H1 (cell line): Measurements from ENCODE around the gene CELSR1. TPM values are rescaled to one million over a fixed set of nuclear protein-coding genes. Genes with fewer than 3 reads are reported as not detected.

Source experiments
- CTCF ChIA-PET: fragments of 300-600 bp; sonication (Branson Sonifier 250); formaldehyde crosslinking; loops from one replicate; lab custom pipeline; 2021; ENCODE audit not compliant: partially characterized antibody; lab: Charles Lee
- POLR2A ChIA-PET: fragments of 300-600 bp; sonication (Branson Sonifier 250); formaldehyde crosslinking; loops from one replicate; lab custom pipeline; 2021; ENCODE audit warnings: inconsistent platforms; ENCODE audit not compliant: partially characterized antibody; lab: Charles Lee
- DNase-seq, 2 experiments: peaks; one replicate each; pipeline versions ENCODE4 v3.0.0 to v3.0.0-alpha.2; 2010 to 2022; ENCODE audit warnings: low spot score in 2 of 2, low read depth in 1 of 2, mixed read lengths in 1 of 2
- FAIRE-seq: peaks from 2 replicates; lab custom pipeline; 2011; peaks lifted over from hg19 to GRCh38; lab: Jason Lieb, UNC
- H2AFZ ChIP-seq: 2 replicates; pipeline ENCODE4 v1.8.1; 2012; ENCODE audit warnings: low read length, inconsistent platforms
- H2AK5ac ChIP-seq: 2 replicates; pipeline ENCODE4 v1.6.1; 2013; ENCODE audit warnings: low read depth, low read length
- H2BK120ac ChIP-seq: replicated peaks from 2 replicates; pipeline ENCODE3; 2013; ENCODE audit warnings: low read depth, low read length, inconsistent platforms
- H2BK12ac ChIP-seq: 2 replicates; pipeline ENCODE4 v1.6.1; 2013; ENCODE audit warnings: low read depth, low read length
- H2BK15ac ChIP-seq: 2 replicates; pipeline ENCODE4 v1.6.1; 2013; ENCODE audit warnings: low read length
- H2BK20ac ChIP-seq: 2 replicates; pipeline ENCODE4 v1.6.1; 2013; ENCODE audit warnings: low read length
- H2BK5ac ChIP-seq: 2 replicates; pipeline ENCODE4 v1.6.1; 2013; ENCODE audit warnings: low read depth, low read length
- H3K14ac ChIP-seq: 2 replicates; pipeline ENCODE4 v1.6.1; 2013; ENCODE audit warnings: inconsistent platforms; ENCODE audit not compliant: insufficient read length
- H3K18ac ChIP-seq: 2 replicates; pipeline ENCODE4 v1.6.1; 2013; ENCODE audit warnings: low read length; ENCODE audit errors: extremely low read depth
- H3K23ac ChIP-seq: 2 replicates; pipeline ENCODE4 v1.6.1; 2013; ENCODE audit warnings: inconsistent platforms; ENCODE audit not compliant: insufficient read length
- H3K23me2 ChIP-seq: 2 replicates; pipeline ENCODE4 v1.6.1; 2013; ENCODE audit warnings: low read depth, low read length
- H3K27ac ChIP-seq: 2 replicates; pipeline ENCODE4 v1.6.1; 2011; ENCODE audit warnings: low read depth, low read length, inconsistent platforms
- H3K27me3 ChIP-seq, 4 experiments: replicated peaks in 1 of 4; 1 replicate in 1 of 4; 2 replicates in 3 of 4; pipeline versions ENCODE4 v1.6.1 to v1.8.1; 2011 to 2013; ENCODE audit warnings: low read length in 3 of 4, mild to moderate bottlenecking in 3 of 4, inconsistent platforms in 2 of 4, mixed read lengths in 2 of 4, moderate library complexity in 1 of 4; ENCODE audit not compliant: control insufficient read depth in 3 of 4, insufficient read depth in 3 of 4; ENCODE audit errors: extremely low read depth in 1 of 4
- H3K36me3 ChIP-seq, 4 experiments: 2 replicates each; pipeline versions ENCODE4 v1.6.1 to v1.8.1; 2011 to 2013; ENCODE audit warnings: mild to moderate bottlenecking in 4 of 4, low read length in 3 of 4, moderate library complexity in 2 of 4, control low read depth in 1 of 4, inconsistent platforms in 1 of 4; ENCODE audit not compliant: insufficient read depth in 4 of 4, control insufficient read depth in 2 of 4
- H3K4ac ChIP-seq: replicated peaks from 2 replicates; pipeline ENCODE3; 2013; ENCODE audit warnings: low read length, low read depth, mixed read lengths, inconsistent platforms; ENCODE audit not compliant: insufficient read length
- H3K4me1 ChIP-seq, 4 experiments: replicated peaks in 1 of 4; 1 replicate in 1 of 4; 2 replicates in 3 of 4; pipeline versions ENCODE4 v1.6.1 to v1.8.1; 2011 to 2013; ENCODE audit warnings: low read length in 3 of 4, inconsistent platforms in 2 of 4, mixed read lengths in 1 of 4; ENCODE audit not compliant: insufficient read depth in 4 of 4, control insufficient read depth in 3 of 4
- H3K4me2 ChIP-seq, 2 experiments: 2 replicates each; pipeline versions ENCODE4 v1.6.1 to v1.8.1; 2011 to 2013; ENCODE audit warnings: low read depth in 2 of 2, low read length in 2 of 2, control low read depth in 1 of 2, inconsistent platforms in 1 of 2, mild to moderate bottlenecking in 1 of 2; ENCODE audit not compliant: insufficient read depth in 1 of 2
- H3K4me3 ChIP-seq, 4 experiments: fragments of 200-600, 300-600 bp in 1 of 4; sonication (generic), shearing (Covaris generic), sonication (Bioruptor Twin) in 1 of 4; 2 replicates each; pipeline versions ENCODE4 v1.5.1 to v1.8.1; 2011 to 2016; ENCODE audit warnings: low read length in 4 of 4, low read depth in 3 of 4, control low read depth in 2 of 4, inconsistent platforms in 2 of 4, mild to moderate bottlenecking in 2 of 4, mixed read lengths in 1 of 4, moderate library complexity in 1 of 4; ENCODE audit not compliant: insufficient read depth in 2 of 4; ENCODE audit errors: extremely low read depth in 1 of 4
- H3K56ac ChIP-seq: replicated peaks from 2 replicates; pipeline ENCODE3; 2013; ENCODE audit warnings: low read depth, mild to moderate bottlenecking, mixed read lengths, low read length, inconsistent platforms; ENCODE audit not compliant: insufficient read length
- H3K79me1 ChIP-seq: 2 replicates; pipeline ENCODE4 v1.6.1; 2013; ENCODE audit warnings: low read depth, low read length, control low read depth
- H3K79me2 ChIP-seq, 2 experiments: 2 replicates each; pipeline versions ENCODE4 v1.6.1 to v1.8.1; 2012 to 2013; ENCODE audit warnings: low read length in 2 of 2, mild to moderate bottlenecking in 2 of 2, inconsistent platforms in 1 of 2; ENCODE audit not compliant: insufficient read depth in 2 of 2, control insufficient read depth in 1 of 2
- H3K9ac ChIP-seq, 4 experiments: replicated peaks in 1 of 4; 1 replicate in 1 of 4; 2 replicates in 3 of 4; pipeline versions ENCODE4 v1.6.1 to v1.8.1; 2011 to 2013; ENCODE audit warnings: low read depth in 3 of 4, low read length in 3 of 4, control low read depth in 2 of 4, mild to moderate bottlenecking in 2 of 4, moderate library complexity in 2 of 4, inconsistent platforms in 1 of 4; ENCODE audit errors: extremely low read depth in 1 of 4
- H3K9me3 ChIP-seq, 2 experiments: 2 replicates each; pipeline versions ENCODE4 v1.6.1 to v1.8.1; 2012 to 2013; ENCODE audit warnings: mild to moderate bottlenecking in 2 of 2, moderate library complexity in 2 of 2, control low read depth in 1 of 2, inconsistent platforms in 1 of 2, low read depth in 1 of 2, low read length in 1 of 2, mixed read lengths in 1 of 2; ENCODE audit not compliant: insufficient read depth in 2 of 2
- H4K20me1 ChIP-seq, 2 experiments: replicated peaks in 1 of 2; 2 replicates each; pipeline versions ENCODE3 to v1.8.1; 2011 to 2013; ENCODE audit warnings: inconsistent platforms in 2 of 2, low read length in 2 of 2, mild to moderate bottlenecking in 1 of 2; ENCODE audit not compliant: insufficient read depth in 2 of 2, control insufficient read depth in 1 of 2
- H4K5ac ChIP-seq: 2 replicates; pipeline ENCODE4 v1.6.1; 2013; ENCODE audit warnings: low read length, low read depth, mixed read lengths, inconsistent platforms; ENCODE audit not compliant: insufficient read length
- H4K8ac ChIP-seq: 2 replicates; pipeline ENCODE4 v1.8.0; 2013; ENCODE audit warnings: mild to moderate bottlenecking, moderate library complexity, low read length, inconsistent platforms; ENCODE audit not compliant: insufficient read depth; ENCODE audit errors: extremely low read depth
- H4K91ac ChIP-seq: replicated peaks from 2 replicates; pipeline ENCODE3; 2013; ENCODE audit warnings: low read length, mixed read lengths, inconsistent platforms; ENCODE audit not compliant: insufficient read length
- CREB1 ChIP-seq: IDR thresholded peaks from 2 replicates; pipeline ENCODE4 v1.6.1; 2012; ENCODE audit warnings: inconsistent platforms
- FOSL1 ChIP-seq: IDR thresholded peaks from 2 replicates; pipeline ENCODE4 v1.6.1; 2011; ENCODE audit warnings: mild to moderate bottlenecking, low read depth, low read length, moderate library complexity; ENCODE audit not compliant: insufficient read depth
- MAFK ChIP-seq: IDR thresholded peaks from 2 replicates; pipeline ENCODE4 v1.6.1; 2012; ENCODE audit warnings: low read depth, mild to moderate bottlenecking, improper control_type of control experiment, low read length
- RXRA ChIP-seq: IDR thresholded peaks from 2 replicates; pipeline ENCODE4 v1.6.1; 2011; ENCODE audit warnings: low read depth, mild to moderate bottlenecking, low read length, moderate library complexity; ENCODE audit not compliant: insufficient read depth
- SAP30 ChIP-seq: fragments of 300-600 bp; sonication (generic); IDR thresholded peaks from 2 replicates; pipeline ENCODE4 v1.7.1; 2012; ENCODE audit warnings: low read length, moderate library complexity, mild to moderate bottlenecking, inconsistent platforms; ENCODE audit not compliant: insufficient read depth, insufficient replicate concordance
- SP1 ChIP-seq: IDR thresholded peaks from 2 replicates; pipeline ENCODE4 v1.6.1; 2011; ENCODE audit warnings: low read depth, low read length
- TAF1 ChIP-seq: IDR thresholded peaks from 2 replicates; pipeline ENCODE4 v1.6.1; 2011; ENCODE audit warnings: mild to moderate bottlenecking, low read depth, low read length
- TCF12 ChIP-seq: IDR thresholded peaks from 2 replicates; pipeline ENCODE4 v1.6.1; 2011; ENCODE audit warnings: low read depth, mild to moderate bottlenecking, low read length
- YY1 ChIP-seq: IDR thresholded peaks from 2 replicates; pipeline ENCODE4 v1.6.1; 2011; ENCODE audit warnings: low read depth, mild to moderate bottlenecking, low read length
- WGBS, 2 experiments: shearing (Covaris generic) in 1 of 2; methylation state at CpG; one replicate each; pipeline versions ENCODE4 v1.1.6 to v1.1.7; 2013 to 2015; ENCODE audit warnings: low lambda C conversion rate in 2 of 2, mixed read lengths in 2 of 2, inconsistent platforms in 1 of 2, low coverage in 1 of 2, missing lambda C conversion rate in 1 of 2; ENCODE audit not compliant: insufficient replicate concordance in 2 of 2, insufficient coverage in 1 of 2, insufficient read length in 1 of 2; ENCODE audit errors: extremely low coverage in 1 of 2, missing lambda C conversion rate in 1 of 2; 5-methylcytosine and 5-hydroxymethylcytosine counted together
- polyA plus RNA-seq, 7 experiments: library from polyadenylated mRNA; depleted of rRNA in 3 of 7; stranded (reverse) in 5 of 7; unstranded in 2 of 7; fragments of >200 nt in 5 of 7; fragments of 200-250 nt in 2 of 7; gene quantifications; 1 replicate in 5 of 7; 2 replicates in 1 of 7; 4 replicates in 1 of 7; pipeline versions ENCODE4 v1.2.1 to v1.2.3, GENCODE V29; 2011 to 2013; ENCODE audit warnings: missing spikeins in 2 of 7, mixed read lengths in 2 of 7
- total RNA-seq: library from RNA; stranded (reverse); fragmentation: NEBNext Ultra II Directional; extraction: Animal tissue kit (Norgen Biotek cat#: 25700); gene quantifications from 2 replicates; pipeline ENCODE4 v1.2.1, GENCODE V29; 2021
- TF ChIP-seq, protein P1 (sequence below): IDR thresholded peaks from 2 replicates; pipeline ENCODE4 v1.6.1; 2011; ENCODE audit warnings: low read length, improper control_type of control experiment
- TF ChIP-seq, protein P2 (sequence below): IDR thresholded peaks from 2 replicates; pipeline ENCODE4 v1.6.1; 2011; ENCODE audit warnings: low read depth, mild to moderate bottlenecking, low read length; ENCODE audit not compliant: insufficient read depth

The CELSR1 gene
- total and polyA plus RNA-seq, 2 of the 8 experiments (the other 6 are each of a cell fraction or from before 2014, with no cell fraction given): 9.0 to 12.4 TPM

DNA sequence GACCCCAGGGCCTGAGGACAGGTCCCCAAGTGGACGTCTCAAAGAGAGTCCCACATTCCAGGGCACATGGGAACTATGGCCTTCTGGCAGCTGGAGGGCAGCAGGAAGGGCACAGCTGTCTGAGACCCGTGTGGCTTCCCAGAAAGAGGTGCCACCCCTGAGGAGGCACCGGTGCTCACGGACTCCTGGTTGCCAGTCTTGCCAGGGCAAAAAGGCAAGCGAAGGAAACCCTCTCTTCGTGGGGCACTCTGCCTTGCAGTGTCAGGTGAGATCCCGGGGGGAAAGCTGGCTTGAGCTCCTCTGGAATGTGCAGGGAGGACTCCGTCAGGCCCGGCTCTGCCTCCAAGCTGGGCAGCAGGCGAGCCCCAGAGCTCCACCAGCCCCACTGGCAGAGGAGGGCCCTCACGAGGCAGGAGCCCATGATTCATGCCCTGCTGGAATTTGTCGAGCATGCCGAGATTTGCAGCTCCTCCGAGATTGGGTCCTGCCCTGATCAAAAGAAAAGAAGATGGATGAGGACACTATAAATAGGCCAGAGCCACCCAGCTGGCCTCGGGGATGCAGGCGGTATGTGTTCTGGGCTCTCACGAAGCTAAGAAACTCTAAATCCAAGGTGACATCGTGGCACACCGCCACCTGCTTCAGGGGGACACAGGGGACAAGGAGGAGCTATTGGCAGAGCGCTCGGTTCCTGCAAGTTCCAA, 9.9 kb upstream of the CELSR1 start:
- no peaks in the 10 kb centered on the region for H3K79me1 ChIP-seq
- no peak overlapping the region for H3K18ac ChIP-seq
- no peak overlapping the region for H4K5ac ChIP-seq
- H3K14ac ChIP-seq: no peak overlapping the region
- no peak overlapping the region for H3K9ac ChIP-seq
- WGBS, 2 experiments: 86% methylated on average over 21 of the region's 21 CpGs; no CpG with 5 or more reads in 1 of the 2 experiments
- no peak overlapping the region for H3K4ac ChIP-seq
- CTCF ChIA-PET: interaction anchor here (1.1 to 2.5 kb wide), 4 partner anchors 16 to 192 kb away, joined by 3 to 12 read pairs (median 6); no protein-coding TSS in a partner anchor
- no peak overlapping the region for H3K4me3 ChIP-seq
- H3K56ac ChIP-seq: no peak overlapping the region
- H2AFZ ChIP-seq: no peak overlapping the region
- no peak overlapping the region for H2AK5ac ChIP-seq
- no peaks in the 10 kb centered on the region for H3K9me3 ChIP-seq
- no peaks in the 10 kb centered on the region for H3K23me2 ChIP-seq
- no peak overlapping the region for H2BK15ac ChIP-seq
- H3K36me3 ChIP-seq: no peaks in the 10 kb centered on the region
- H3K79me2 ChIP-seq: no peaks in the 10 kb centered on the region
- H4K91ac ChIP-seq: no peak overlapping the region
- no peak overlapping the region for H2BK20ac ChIP-seq
- H3K4me1 ChIP-seq: peaks cover 0 to 2% (median 0%) of the 10 kb centered on the region in 4 experiments; a peak in 1 of 7 replicates
- FAIRE-seq (no peak), DNase-seq (no peak)
- H2BK120ac ChIP-seq: no peak overlapping the region
- H2BK12ac ChIP-seq: no peak overlapping the region
- H3K4me2 ChIP-seq: no peak overlapping the region
- H3K27me3 ChIP-seq: no peaks in the 10 kb centered on the region
- no peak overlapping the region for H3K27ac ChIP-seq
- no peaks in the 10 kb centered on the region for H4K20me1 ChIP-seq
- POLR2A ChIA-PET: interaction anchor here (1.1 to 2.1 kb wide), 4 partner anchors 9 to 177 kb away, joined by 3 to 9 read pairs (median 4); no protein-coding TSS in a partner anchor
- no peak overlapping the region; the same call in 1 of the 2 replicates for H2BK5ac ChIP-seq
- no peak overlapping the region for H3K23ac ChIP-seq
- H4K8ac ChIP-seq: no peak overlapping the region; the same call in 1 of the 2 replicates
- TF ChIP-seq TAF1 (no peak), SAP30 (no peak), FOSL1 (no peak), RXRA (no peak), MAFK (no peak), YY1 (no peak), TCF12 (no peak), SP1 (no peak), CREB1 (no peak)
- TF ChIP-seq, protein P1, sequence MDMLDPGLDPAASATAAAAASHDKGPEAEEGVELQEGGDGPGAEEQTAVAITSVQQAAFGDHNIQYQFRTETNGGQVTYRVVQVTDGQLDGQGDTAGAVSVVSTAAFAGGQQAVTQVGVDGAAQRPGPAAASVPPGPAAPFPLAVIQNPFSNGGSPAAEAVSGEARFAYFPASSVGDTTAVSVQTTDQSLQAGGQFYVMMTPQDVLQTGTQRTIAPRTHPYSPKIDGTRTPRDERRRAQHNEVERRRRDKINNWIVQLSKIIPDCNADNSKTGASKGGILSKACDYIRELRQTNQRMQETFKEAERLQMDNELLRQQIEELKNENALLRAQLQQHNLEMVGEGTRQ: no peak
- TF ChIP-seq, protein P2, sequence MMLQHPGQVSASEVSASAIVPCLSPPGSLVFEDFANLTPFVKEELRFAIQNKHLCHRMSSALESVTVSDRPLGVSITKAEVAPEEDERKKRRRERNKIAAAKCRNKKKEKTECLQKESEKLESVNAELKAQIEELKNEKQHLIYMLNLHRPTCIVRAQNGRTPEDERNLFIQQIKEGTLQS: no peak
